IPS DF 4.7 (cell line): Measurements from ENCODE around the gene PLEKHS1.
"Not testable (repeated sequence)": the region's sequence is repeated elsewhere in the genome, so short reads cannot be mapped to it uniquely, and the experiment has no call there.

ENCODE experiments used
- DNase-seq: peaks from one replicate; pipeline ENCODE4 v3.0.0-alpha.2; 2013; ENCODE audit warnings: low spot score; ENCODE audit errors: extremely low read depth

PLEKHS1 gene

GRCh38 chr10:113788604-113789083 is 37.2 kb downstream of the PLEKHS1 start:
- no peak for DNase-seq

GRCh38 chr10:113791691-113792090 is 40.2 kb downstream of the PLEKHS1 start:
- DNase-seq: no peak

- DNase-seq: no peak
Measured at GRCh38 chr10:113801569-113801968, 50.1 kb downstream of the PLEKHS1 start.

GRCh38 chr10:113802997-113803396 is 51.5 kb downstream of the PLEKHS1 start:
- no peak for DNase-seq

GRCh38 chr10:113806503-113806902 is 55.0 kb downstream of the PLEKHS1 start:
- no peak for DNase-seq

- no peak for DNase-seq
Measured at GRCh38 chr10:113808168-113808567, 56.7 kb downstream of the PLEKHS1 start.

- not testable (repeated sequence) for DNase-seq
Measured at GRCh38 chr10:113814700-113815099, 63.2 kb downstream of the PLEKHS1 start.

GRCh38 chr10:113819989-113820388 is 68.5 kb downstream of the PLEKHS1 start:
- DNase-seq: no peak

GRCh38 chr10:113820507-113820906 is 69.0 kb downstream of the PLEKHS1 start:
- no peak for DNase-seq

- not testable (repeated sequence) for DNase-seq
Measured at GRCh38 chr10:113821306-113821705, 69.8 kb downstream of the PLEKHS1 start.

GRCh38 chr10:113822174-113822573 is 70.7 kb downstream of the PLEKHS1 start:
- DNase-seq: no peak

- DNase-seq: no peak
Measured at GRCh38 chr10:113823389-113823788, 71.9 kb downstream of the PLEKHS1 start.

- DNase-seq: no peak
Measured at GRCh38 chr10:113825791-113826190, 74.3 kb downstream of the PLEKHS1 start.

GRCh38 chr10:113828567-113828966 is 77.1 kb downstream of the PLEKHS1 start:
- DNase-seq: not testable (repeated sequence)
